ENCODE data around the gene VAV2. TPM values are rescaled to one million over a fixed set of nuclear protein-coding genes. Genes with fewer than 3 reads are reported as not detected.

The VAV2 gene
- polyA plus RNA-seq, 1 of the 3 experiments (the other 2 are of a cell fraction) = 14.9 TPM

GRCh38 chr9:133822430-133823065 lies 169.6 kb downstream of the VAV2 start:
- Histone ChIP-seq H3K36me3 (replicated peaks in 1 of 2; ENCODE audit: control insufficient read depth in 1 of 2, insufficient read depth in 2 of 2, low read length in 1 of 2) (peaks cover 0 to 5% of the 10 kb centered on the region in 2 experiments), H4K20me1 (ENCODE audit: insufficient read depth) (peaks cover 7% of the 10 kb centered on the region; the same call in 1 of the 2 replicates), H2AFZ (ENCODE audit: low read depth) (no peak overlapping the region), H3K4me3 (ENCODE audit: low read depth in 2 of 2, low read length in 1 of 2) (no peak overlapping the region), H3K9me3 (no peaks in the 10 kb centered on the region), H3K27me3 (ENCODE audit: insufficient read depth) (no peaks in the 10 kb centered on the region), H3F3A (replicated peaks; ENCODE audit: insufficient read depth) (no peaks in the 10 kb centered on the region), H3K9me2 (no peaks in the 10 kb centered on the region), H3K79me2 (ENCODE audit: insufficient read depth) (peaks cover 7% of the 10 kb centered on the region; the same call in 1 of the 2 replicates), H3K4me1 (ENCODE audit: control insufficient read depth in 1 of 2, insufficient read depth in 2 of 2, low read depth in 1 of 2, low read length in 1 of 2) (peaks cover 0 to 22% of the 10 kb centered on the region in 2 experiments; a peak in 2 of 4 replicates), H3K27ac (ENCODE audit: low read depth in 2 of 2, low read length in 1 of 2) (no peak overlapping the region; a peak in 1 of 4 replicates), H3K4me2 (no peak overlapping the region), H3K9ac (no peak overlapping the region)
- CTCF ChIA-PET = interaction anchor here (1.3 to 5.7 kb wide), 3 partner anchors 11 to 172 kb away, joined by 3 to 22 read pairs (median 5); no protein-coding TSS in a partner anchor
- POLR2A ChIA-PET = no interaction called here
- DNase-seq = no peak
- WGBS (ENCODE audit: low lambda C conversion rate) = 92% methylated on average over 13 of the region's 16 CpGs
- no peak for TF ChIP-seq EP300 (IDR thresholded peaks at IDR 0.05; ENCODE audit: borderline replicate concordance in 1 of 2, low read depth in 1 of 2, low read length in 1 of 2)
- TF ChIP-seq RCOR1 (IDR thresholded peaks at IDR 0.05; ENCODE audit: low read length) = no peak
- TF ChIP-seq PBX3 (IDR thresholded peaks at IDR 0.05) = no peak
- no peak for TF ChIP-seq ELF1 (IDR thresholded peaks at IDR 0.05)
- no peak for TF ChIP-seq RXRA (IDR thresholded peaks at IDR 0.05; ENCODE audit: borderline replicate concordance, low read depth)
- TF ChIP-seq TCF12 (IDR thresholded peaks at IDR 0.05) = no peak
- no peak for TF ChIP-seq GABPA (IDR thresholded peaks at IDR 0.05; ENCODE audit: low read depth)
- TF ChIP-seq, protein P1, sequence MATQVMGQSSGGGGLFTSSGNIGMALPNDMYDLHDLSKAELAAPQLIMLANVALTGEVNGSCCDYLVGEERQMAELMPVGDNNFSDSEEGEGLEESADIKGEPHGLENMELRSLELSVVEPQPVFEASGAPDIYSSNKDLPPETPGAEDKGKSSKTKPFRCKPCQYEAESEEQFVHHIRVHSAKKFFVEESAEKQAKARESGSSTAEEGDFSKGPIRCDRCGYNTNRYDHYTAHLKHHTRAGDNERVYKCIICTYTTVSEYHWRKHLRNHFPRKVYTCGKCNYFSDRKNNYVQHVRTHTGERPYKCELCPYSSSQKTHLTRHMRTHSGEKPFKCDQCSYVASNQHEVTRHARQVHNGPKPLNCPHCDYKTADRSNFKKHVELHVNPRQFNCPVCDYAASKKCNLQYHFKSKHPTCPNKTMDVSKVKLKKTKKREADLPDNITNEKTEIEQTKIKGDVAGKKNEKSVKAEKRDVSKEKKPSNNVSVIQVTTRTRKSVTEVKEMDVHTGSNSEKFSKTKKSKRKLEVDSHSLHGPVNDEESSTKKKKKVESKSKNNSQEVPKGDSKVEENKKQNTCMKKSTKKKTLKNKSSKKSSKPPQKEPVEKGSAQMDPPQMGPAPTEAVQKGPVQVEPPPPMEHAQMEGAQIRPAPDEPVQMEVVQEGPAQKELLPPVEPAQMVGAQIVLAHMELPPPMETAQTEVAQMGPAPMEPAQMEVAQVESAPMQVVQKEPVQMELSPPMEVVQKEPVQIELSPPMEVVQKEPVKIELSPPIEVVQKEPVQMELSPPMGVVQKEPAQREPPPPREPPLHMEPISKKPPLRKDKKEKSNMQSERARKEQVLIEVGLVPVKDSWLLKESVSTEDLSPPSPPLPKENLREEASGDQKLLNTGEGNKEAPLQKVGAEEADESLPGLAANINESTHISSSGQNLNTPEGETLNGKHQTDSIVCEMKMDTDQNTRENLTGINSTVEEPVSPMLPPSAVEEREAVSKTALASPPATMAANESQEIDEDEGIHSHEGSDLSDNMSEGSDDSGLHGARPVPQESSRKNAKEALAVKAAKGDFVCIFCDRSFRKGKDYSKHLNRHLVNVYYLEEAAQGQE (IDR thresholded peaks at IDR 0.05; ENCODE audit: low read depth, low read length) = no peak
- no peak for TF ChIP-seq MXI1 (IDR thresholded peaks at IDR 0.05; ENCODE audit: low read depth, low read length)
- TF ChIP-seq NFIC (IDR thresholded peaks at IDR 0.05; ENCODE audit: borderline replicate concordance) = no peak
- no peak for TF ChIP-seq CHD2 (IDR thresholded peaks at IDR 0.05; ENCODE audit: low read length, partially characterized antibody)
- TF ChIP-seq CTCF (IDR thresholded peaks at IDR 0.05) = no peak
- TF ChIP-seq RFX5 (IDR thresholded peaks at IDR 0.05; ENCODE audit: low read length) = no peak
- TF ChIP-seq SMC3 (IDR thresholded peaks at IDR 0.05; ENCODE audit: low read depth, low read length) = no peak

Measured in SK-N-SH (cell line).